Activated CD4-positive, alpha-beta T cell treated with anti-CD3 and anti-CD28 coated beads for 36 hours (primary cell): ENCODE data around the gene SV2B. TPM values are rescaled to one million over a fixed set of nuclear protein-coding genes. Genes with fewer than 3 reads are reported as not detected.

Experiments used
- ATAC-seq: fragments of 200-7000 bp; cut with Tn5 transposase; one replicate; pipeline ENCODE4 v1.10.0; 2021; ENCODE audit warnings: mild to moderate bottlenecking, moderate library complexity
- CTCF ChIA-PET: fragments of 350-600 bp; sonication (Branson Sonifier 250); formaldehyde crosslinking; loops from one replicate; lab custom pipeline; 2021; ENCODE audit warnings: antibody characterized with exemption; lab: Charles Lee
- POLR2A ChIA-PET: fragments of 350-600 bp; sonication (Branson Sonifier 250); formaldehyde crosslinking; loops from one replicate; lab custom pipeline; 2021; ENCODE audit warnings: antibody characterized with exemption, inconsistent platforms; lab: Charles Lee
- DNase-seq: peaks from one replicate; pipeline ENCODE4 v3.0.0-alpha.2; 2020
- H3K27ac Mint-ChIP-seq: one replicate; pipeline ENCODE4 v1.8.0; 2021; ENCODE audit warnings: mixed read lengths
- H3K27me3 Mint-ChIP-seq: one replicate; pipeline ENCODE4 v1.8.0; 2021; ENCODE audit warnings: mixed read lengths
- H3K36me3 Mint-ChIP-seq: one replicate; pipeline ENCODE4 v1.8.0; 2021; ENCODE audit warnings: low read depth, mixed read lengths
- H3K4me1 Mint-ChIP-seq: one replicate; pipeline ENCODE4 v1.8.0; 2021; ENCODE audit warnings: mixed read lengths
- H3K4me3 Mint-ChIP-seq: one replicate; pipeline ENCODE4 v1.8.0; 2021; ENCODE audit warnings: mild to moderate bottlenecking, moderate library complexity, mixed read lengths
- H3K9me3 Mint-ChIP-seq: one replicate; pipeline ENCODE4 v1.8.0; 2021; ENCODE audit warnings: low read depth, mixed read lengths
- intact Hi-C, 2 experiments: fragments of 100-400 bp; cut with DNase I in 1 of 2; cut with micrococcal nuclease in 1 of 2; formaldehyde crosslinking; loops; one replicate each; pipeline versions ENCODE4 v1.14.2 to v1.15.1; 2022 to 2024; cut with DNase I, micrococcal nuclease
- total RNA-seq, 2 experiments: library from RNA; stranded (reverse); gene quantifications; one replicate each; pipeline ENCODE4 v1.2.3, GENCODE V29; 2021

SV2B gene
- total RNA-seq, 2 experiments from 2014 or later = 0.05 TPM

DNA sequence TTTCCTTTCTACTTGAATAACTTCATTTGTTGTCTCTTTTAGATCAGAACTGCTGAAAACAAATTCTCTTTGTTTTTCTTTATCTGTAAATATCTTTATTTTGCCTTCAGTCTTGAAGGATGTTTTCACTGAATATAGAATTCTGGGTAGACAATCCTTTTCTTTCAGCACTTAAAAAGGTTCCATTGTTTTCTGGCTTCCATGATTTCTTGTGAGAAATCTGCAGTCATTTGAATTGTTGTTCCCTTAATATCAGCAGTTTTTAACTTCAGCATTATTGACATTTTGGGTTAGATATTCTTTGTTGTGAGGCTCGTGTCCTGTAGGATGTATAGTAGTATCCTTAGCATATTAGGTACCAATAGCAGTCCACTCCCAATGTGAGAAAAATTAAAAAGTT lies 65.8 kb downstream of the SV2B start:
- CTCF ChIA-PET = no interaction called here
- H3K4me1 Mint-ChIP-seq = no peaks in the 10 kb centered on the region

GRCh38 chr15:91168457-91168856 lies 68.4 kb downstream of the SV2B start:
- ChIA-PET CTCF (no interaction called here), POLR2A (no interaction called here)
- Mint-ChIP-seq H3K27me3 (peaks cover 16% of the 10 kb centered on the region), H3K4me3 (no peak overlapping the region), H3K36me3 (no peaks in the 10 kb centered on the region), H3K4me1 (no peaks in the 10 kb centered on the region), H3K9me3 (peaks cover 20% of the 10 kb centered on the region), H3K27ac (no peak overlapping the region)
- intact Hi-C loops = no loop called here
- no peak for DNase-seq
- no peak for ATAC-seq

More for the DNA sequence above, 65.8 kb downstream of the SV2B start:
- H3K36me3 Mint-ChIP-seq = no peaks in the 10 kb centered on the region
- intact Hi-C loops = no loop called here
- DNase-seq = no peak
- no peak for ATAC-seq
- no peak overlapping the region for H3K27ac Mint-ChIP-seq
- POLR2A ChIA-PET = no interaction called here
- H3K9me3 Mint-ChIP-seq = peaks cover 20% of the 10 kb centered on the region
- H3K4me3 Mint-ChIP-seq = no peak overlapping the region
- peaks cover 15% of the 10 kb centered on the region for H3K27me3 Mint-ChIP-seq

DNA sequence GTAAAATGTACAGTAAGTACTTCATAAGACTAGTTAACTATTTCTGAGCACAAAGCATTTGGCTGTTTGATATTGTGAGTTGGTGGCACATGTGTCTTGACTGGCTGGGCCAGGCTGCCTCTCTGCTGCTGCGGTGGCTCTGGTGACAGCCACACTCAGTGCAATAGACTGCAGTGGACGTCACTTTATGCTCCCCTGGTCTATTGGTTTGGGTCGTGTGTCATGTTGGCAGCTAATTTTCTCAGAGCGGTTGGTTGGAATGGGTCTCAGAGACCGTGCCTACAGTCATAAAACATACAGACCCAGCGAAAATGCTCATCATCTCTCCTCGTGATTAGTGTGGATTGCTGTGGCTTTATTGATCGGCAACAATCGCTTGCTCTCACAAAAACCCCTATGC lies 71.3 kb downstream of the SV2B start:
- Mint-ChIP-seq H3K27ac (no peak overlapping the region), H3K36me3 (no peaks in the 10 kb centered on the region), H3K9me3 (peaks cover 10% of the 10 kb centered on the region), H3K4me1 (no peaks in the 10 kb centered on the region), H3K4me3 (no peak overlapping the region), H3K27me3 (peaks cover 13% of the 10 kb centered on the region)
- ATAC-seq (no peak), DNase-seq (no peak)
- POLR2A ChIA-PET = no interaction called here
- intact Hi-C loops = no loop called here
- CTCF ChIA-PET = interaction anchor here (0.8 kb wide), 1 partner anchor 17 kb away, joined by 4 read pairs; no protein-coding TSS in a partner anchor

DNA sequence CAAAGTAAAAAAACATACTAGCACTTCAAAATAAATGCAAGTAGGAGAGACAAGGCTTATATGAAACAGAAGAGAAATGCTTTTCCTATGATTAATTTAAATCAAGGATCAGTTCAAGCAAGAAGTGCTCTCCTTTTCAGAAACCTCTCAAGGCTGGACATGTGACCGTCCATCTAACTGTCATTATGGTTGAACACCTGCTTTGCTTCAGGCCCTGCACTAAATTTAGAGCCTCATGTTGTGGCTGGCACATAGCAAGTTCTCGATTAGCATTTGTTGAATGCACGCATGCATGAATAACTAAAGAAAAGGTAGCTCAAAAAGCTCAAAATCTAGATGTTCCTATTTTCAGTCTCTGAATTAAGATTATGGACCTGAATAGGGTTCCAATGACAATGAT lies 82.0 kb downstream of the SV2B start:
- CTCF ChIA-PET = interaction anchor here (0.8 kb wide), 1 partner anchor 87 kb away, joined by 3 read pairs; no protein-coding TSS in a partner anchor
- Mint-ChIP-seq H3K36me3 (no peaks in the 10 kb centered on the region), H3K4me3 (no peak overlapping the region), H3K27ac (no peak overlapping the region), H3K9me3 (no peaks in the 10 kb centered on the region), H3K27me3 (peaks cover 30% of the 10 kb centered on the region), H3K4me1 (no peaks in the 10 kb centered on the region)
- POLR2A ChIA-PET = no interaction called here
- ATAC-seq = no peak
- intact Hi-C loops = no loop called here
- DNase-seq = no peak

- ChIA-PET CTCF (interaction anchor here (0.7 to 1.1 kb wide), 2 partner anchors 9 to 128 kb away, joined by 3 to 4 read pairs; no protein-coding TSS in a partner anchor), POLR2A (no interaction called here)
- intact Hi-C loops = no loop called here
- no peak for DNase-seq
- H3K27ac Mint-ChIP-seq = no peak overlapping the region
- H3K36me3 Mint-ChIP-seq = no peaks in the 10 kb centered on the region
- H3K9me3 Mint-ChIP-seq = no peaks in the 10 kb centered on the region
- H3K4me1 Mint-ChIP-seq = no peaks in the 10 kb centered on the region
- no peak overlapping the region for H3K4me3 Mint-ChIP-seq
- ATAC-seq = no peak
- H3K27me3 Mint-ChIP-seq = peaks cover 29% of the 10 kb centered on the region
These were observed 83.5 kb downstream of the SV2B start for GRCh38 chr15:91183596-91183995.

DNA sequence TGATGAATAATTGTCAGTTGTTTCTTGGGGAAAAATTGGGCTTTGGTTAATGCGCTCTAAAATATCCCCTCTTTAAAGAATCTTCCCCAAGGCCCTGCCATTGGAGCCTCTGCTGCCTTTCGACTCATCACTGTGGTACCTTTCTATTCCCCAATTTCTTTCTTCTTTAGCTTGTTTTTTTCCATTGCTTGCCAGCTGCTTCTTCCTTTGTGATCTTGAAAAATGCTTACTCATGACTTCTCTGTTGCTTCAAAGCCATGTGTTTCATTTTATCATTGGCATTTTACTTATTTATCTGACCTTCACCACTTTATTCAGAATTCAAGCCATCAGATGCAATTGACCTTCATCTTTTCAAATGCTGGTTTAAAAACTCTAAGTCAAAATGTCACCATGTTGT lies 84.4 kb downstream of the SV2B start:
- Mint-ChIP-seq H3K9me3 (no peaks in the 10 kb centered on the region), H3K27me3 (peaks cover 31% of the 10 kb centered on the region), H3K36me3 (no peaks in the 10 kb centered on the region), H3K4me1 (no peaks in the 10 kb centered on the region), H3K27ac (no peak overlapping the region), H3K4me3 (no peak overlapping the region)
- intact Hi-C loops = no loop called here
- no peak for ATAC-seq
- ChIA-PET POLR2A (no interaction called here), CTCF (no interaction called here)
- DNase-seq = no peak

DNA sequence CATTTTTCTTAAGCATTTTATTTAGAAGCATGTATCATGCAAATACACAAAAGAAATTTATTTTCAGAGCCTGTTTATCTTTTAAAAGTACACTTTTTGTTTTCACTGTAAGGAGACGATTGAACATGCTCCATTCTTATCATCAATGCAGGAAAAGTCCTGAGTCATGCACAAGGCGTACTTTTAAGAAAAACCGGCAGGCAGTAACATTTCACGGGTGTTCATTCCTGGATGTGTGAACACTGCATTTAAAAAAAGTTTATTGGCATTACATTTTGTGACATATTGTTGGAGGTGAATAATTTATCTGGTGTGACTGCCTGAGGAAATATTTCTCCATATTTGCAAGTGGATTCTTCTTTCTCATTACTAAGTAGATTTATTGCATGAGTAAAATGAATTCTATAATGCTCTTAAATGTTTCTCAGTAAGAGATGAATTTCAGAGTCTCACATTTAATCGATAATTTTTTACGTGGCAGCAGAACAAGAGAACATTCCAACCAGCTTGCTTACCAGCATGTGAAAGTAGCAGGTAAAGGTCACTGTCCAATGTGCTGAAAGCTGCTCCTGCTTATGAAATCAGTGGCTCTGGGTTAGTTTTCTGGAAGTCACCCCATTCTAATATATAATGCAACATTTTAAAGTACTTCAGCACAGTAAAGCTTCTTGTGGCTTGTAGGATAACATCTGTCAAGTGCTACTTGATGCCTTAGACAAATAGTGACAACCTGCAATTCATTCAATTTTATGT lies 87.0 kb downstream of the SV2B start:
- Mint-ChIP-seq H3K9me3 (no peaks in the 10 kb centered on the region), H3K4me3 (no peak overlapping the region), H3K36me3 (no peaks in the 10 kb centered on the region), H3K27ac (no peak overlapping the region), H3K4me1 (no peaks in the 10 kb centered on the region), H3K27me3 (peaks cover 35% of the 10 kb centered on the region)
- DNase-seq = peak; percentile 13
- intact Hi-C loops = no loop called here
- no peak for ATAC-seq
- ChIA-PET POLR2A (no interaction called here), CTCF (interaction anchor here (0.7 kb wide), 1 partner anchor 135 kb away, joined by 4 read pairs; no protein-coding TSS in a partner anchor)

GRCh38 chr15:91192285-91192684 lies 92.2 kb downstream of the SV2B start:
- no peaks in the 10 kb centered on the region for H3K4me1 Mint-ChIP-seq
- peaks cover 25% of the 10 kb centered on the region for H3K27me3 Mint-ChIP-seq
- H3K9me3 Mint-ChIP-seq = no peaks in the 10 kb centered on the region
- ChIA-PET CTCF (no interaction called here), POLR2A (no interaction called here)
- ATAC-seq (no peak), DNase-seq (no peak)
- H3K4me3 Mint-ChIP-seq = no peak overlapping the region
- no peak overlapping the region for H3K27ac Mint-ChIP-seq
- H3K36me3 Mint-ChIP-seq = no peaks in the 10 kb centered on the region
- intact Hi-C loops = no loop called here

DNA sequence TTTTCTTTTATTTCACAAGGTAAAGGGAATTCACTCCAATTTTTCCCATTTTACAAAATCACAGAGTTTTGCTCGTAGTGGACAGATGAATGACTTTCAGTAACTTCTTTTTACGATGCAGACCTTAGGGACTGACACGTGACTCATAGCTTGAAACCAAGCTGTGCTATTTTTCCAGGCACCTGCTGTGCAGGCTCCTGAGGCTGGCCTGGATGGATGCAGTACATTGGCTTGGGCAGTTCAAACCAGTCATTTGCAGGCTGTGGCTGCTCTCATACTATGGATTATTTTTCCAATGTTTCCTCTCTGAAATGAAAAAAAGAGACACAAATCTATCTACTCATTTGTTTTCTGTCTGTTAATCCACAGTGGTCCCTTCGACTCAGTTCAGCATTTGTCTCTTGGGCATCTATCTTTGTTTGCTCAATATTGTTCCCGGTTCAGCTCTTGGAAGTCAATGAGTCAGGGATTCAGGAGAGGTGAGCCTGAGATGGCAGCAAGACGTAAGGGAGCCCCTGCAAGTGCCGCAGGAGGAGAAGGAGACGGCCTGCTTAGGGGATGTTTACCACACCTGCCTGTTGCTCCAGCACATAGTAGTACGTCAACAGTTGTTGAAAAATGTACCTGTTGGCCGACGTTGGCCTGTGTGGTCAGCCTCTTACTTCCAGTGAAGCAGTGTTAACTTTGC lies 92.8 kb downstream of the SV2B start:
- DNase-seq = no peak
- CTCF ChIA-PET = no interaction called here
- Mint-ChIP-seq H3K27ac (no peak overlapping the region), H3K4me1 (no peaks in the 10 kb centered on the region), H3K36me3 (no peaks in the 10 kb centered on the region), H3K27me3 (peaks cover 25% of the 10 kb centered on the region), H3K4me3 (no peak overlapping the region), H3K9me3 (no peaks in the 10 kb centered on the region)
- POLR2A ChIA-PET = no interaction called here
- intact Hi-C loops = no loop called here
- ATAC-seq = no peak

- DNase-seq = no peak
- POLR2A ChIA-PET = no interaction called here
- Mint-ChIP-seq H3K9me3 (no peaks in the 10 kb centered on the region), H3K36me3 (no peaks in the 10 kb centered on the region), H3K27me3 (peaks cover 25% of the 10 kb centered on the region), H3K27ac (no peak overlapping the region), H3K4me3 (no peak overlapping the region), H3K4me1 (no peaks in the 10 kb centered on the region)
- intact Hi-C loops = no loop called here
- no peak for ATAC-seq
- CTCF ChIA-PET = no interaction called here
These were observed 93.3 kb downstream of the SV2B start for GRCh38 chr15:91193378-91193720.

GRCh38 chr15:91196127-91196526 lies 96.1 kb downstream of the SV2B start:
- no peaks in the 10 kb centered on the region for H3K4me1 Mint-ChIP-seq
- no peak overlapping the region for H3K4me3 Mint-ChIP-seq
- peaks cover 24% of the 10 kb centered on the region for H3K27me3 Mint-ChIP-seq
- no peaks in the 10 kb centered on the region for H3K9me3 Mint-ChIP-seq
- ATAC-seq (no peak), DNase-seq (no peak)
- no peak overlapping the region for H3K27ac Mint-ChIP-seq
- no peaks in the 10 kb centered on the region for H3K36me3 Mint-ChIP-seq
- POLR2A ChIA-PET = no interaction called here
- CTCF ChIA-PET = no interaction called here
- intact Hi-C loops = no loop called here

GRCh38 chr15:91196768-91197167 lies 96.7 kb downstream of the SV2B start:
- Mint-ChIP-seq H3K4me1 (no peaks in the 10 kb centered on the region), H3K9me3 (no peaks in the 10 kb centered on the region), H3K27me3 (peaks cover 21% of the 10 kb centered on the region), H3K4me3 (no peak overlapping the region), H3K36me3 (no peaks in the 10 kb centered on the region), H3K27ac (no peak overlapping the region)
- POLR2A ChIA-PET = no interaction called here
- CTCF ChIA-PET = no interaction called here
- no peak for DNase-seq
- intact Hi-C loops = no loop called here
- ATAC-seq = no peak
